K562 (cell line): Measurements from ENCODE around the gene CFP. TPM values are rescaled to one million over a fixed set of nuclear protein-coding genes. Genes with fewer than 3 reads are reported as not detected.

Experiments used
- CBX2 ChIP-seq: fragments of 200-600 bp; sonication (generic); IDR thresholded peaks from one replicate; pipeline ENCODE4 v1.6.1; 2012; ENCODE audit warnings: mild to moderate bottlenecking, low read length, inconsistent platforms; ENCODE audit not compliant: insufficient read depth, poor library complexity, severe bottlenecking
- ETV5 ChIP-seq: sonication (generic); formaldehyde crosslinking; IDR thresholded peaks from 2 replicates; pipeline ENCODE4 v1.4.0; 2020; ENCODE audit warnings: low read depth, mild to moderate bottlenecking, missing genetic modification reagents
- FOXP1 ChIP-seq: sonication (generic); formaldehyde crosslinking; IDR thresholded peaks from 2 replicates; pipeline ENCODE4 v1.8.0; 2022; ENCODE audit warnings: mild to moderate bottlenecking, missing genetic modification reagents
- KDM4B ChIP-seq, 2 experiments: fragments of 450-650 bp in 1 of 2; sonication (generic) in 1 of 2; IDR thresholded peaks; 2 replicates each; pipeline ENCODE4 v1.6.1; 2016 to 2017; ENCODE audit warnings: borderline replicate concordance in 2 of 2, antibody characterized with exemption in 1 of 2, low read depth in 1 of 2, mild to moderate bottlenecking in 1 of 2
- KLF16 ChIP-seq: IDR thresholded peaks from 2 replicates; pipeline ENCODE4 v1.6.1; 2016; ENCODE audit warnings: antibody characterized with exemption
- NCOA1 ChIP-seq: fragments of 450-650 bp; IDR thresholded peaks from 2 replicates; pipeline ENCODE4 v1.6.1; 2016; ENCODE audit warnings: low read depth
- PTBP1 ChIP-seq: fragments of 200-400 bp; formaldehyde crosslinking; IDR thresholded peaks from 2 replicates; pipeline ENCODE4 v1.6.1; 2017; ENCODE audit warnings: low read depth, low read length
- THRB ChIP-seq: fragments of 450-650 bp; formaldehyde crosslinking; conservative IDR thresholded peaks from 2 replicates; pipeline ENCODE4 v1.4.0; 2022; ENCODE audit warnings: mild to moderate bottlenecking, missing genetic modification characterization
- ZNF174 ChIP-seq: fragments of 250-450 bp; sonication (Bioruptor Pico); IDR thresholded peaks from 2 replicates; pipeline ENCODE4 v1.4.0; 2020; ENCODE audit warnings: mild to moderate bottlenecking
- ZNF408 ChIP-seq: fragments of 250-450 bp; sonication (Bioruptor Pico); IDR thresholded peaks from 2 replicates; pipeline ENCODE4 v1.4.0; 2020; ENCODE audit warnings: low read depth, mild to moderate bottlenecking, moderate library complexity
- ZNF584 ChIP-seq: fragments of 200-800 bp; sonication (Bioruptor generic); IDR thresholded peaks from 2 replicates; pipeline ENCODE4 v1.6.1; 2016; ENCODE audit warnings: low read depth, mild to moderate bottlenecking, missing genetic modification characterization, missing compliant biosample characterization
- ZNF695 ChIP-seq: fragments of 450-650 bp; formaldehyde crosslinking; IDR thresholded peaks from 2 replicates; pipeline ENCODE4 v1.4.0; 2020; ENCODE audit warnings: mild to moderate bottlenecking, moderate library complexity
- polyA plus RNA-seq, 8 experiments: library from polyadenylated mRNA; depleted of rRNA in 4 of 8; stranded (reverse) in 5 of 8; unstranded in 3 of 8; fragments of >200 nt; fragmentation: Nextera tagmentation in 2 of 8; fragmentation: Illumina TruSeq in 1 of 8; extraction: Ambion mirVana in 2 of 8; extraction: Trizol in 1 of 8; gene quantifications; 2 replicates each; pipeline versions ENCODE4 v1.2.1 to v1.2.3, GENCODE V29; 2011 to 2014; ENCODE audit warnings: inconsistent platforms in 1 of 8, missing spikeins in 1 of 8
- total RNA-seq, 7 experiments: library from RNA; depleted of rRNA in 6 of 7; stranded (reverse); fragments of >200 nt in 6 of 7; fragmentation: Illumina TruSeq in 2 of 7; extraction: Trizol in 2 of 7; gene quantifications; 2 replicates each; pipeline versions ENCODE4 v1.2.1 to v1.2.3, GENCODE V29; 2011 to 2021; ENCODE audit warnings: low replicate concordance in 1 of 7
- TF ChIP-seq, protein P1 (sequence below), 2 experiments: fragments of 450-650 bp; IDR thresholded peaks; 2 replicates each; pipeline ENCODE4 v1.6.1; 2016
- TF ChIP-seq, protein P2 (sequence below), 2 experiments: fragments of 150-350 bp in 1 of 2; IDR thresholded peaks; 2 replicates each; pipeline ENCODE4 v1.6.1; 2012 to 2016; ENCODE audit warnings: low read depth in 2 of 2, low read length in 2 of 2, mild to moderate bottlenecking in 1 of 2, moderate library complexity in 1 of 2
- TF ChIP-seq, protein P3 (sequence below): sonication (generic); formaldehyde crosslinking; IDR thresholded peaks from 2 replicates; pipeline ENCODE4 v1.9.0; 2022; ENCODE audit warnings: mild to moderate bottlenecking, missing genetic modification reagents
- TF ChIP-seq, protein P4 (sequence below): fragments of 250-450 bp; sonication (Bioruptor Pico); IDR thresholded peaks from 2 replicates; pipeline ENCODE4 v1.5.0; 2021; ENCODE audit warnings: mild to moderate bottlenecking, borderline replicate concordance

Gene CFP
- total and polyA plus RNA-seq, 9 of the 15 experiments (the other 6 are each of a cell fraction or from before 2014, with no cell fraction given), result 0.18 to 2.0 (median 0.55) TPM

DNA sequence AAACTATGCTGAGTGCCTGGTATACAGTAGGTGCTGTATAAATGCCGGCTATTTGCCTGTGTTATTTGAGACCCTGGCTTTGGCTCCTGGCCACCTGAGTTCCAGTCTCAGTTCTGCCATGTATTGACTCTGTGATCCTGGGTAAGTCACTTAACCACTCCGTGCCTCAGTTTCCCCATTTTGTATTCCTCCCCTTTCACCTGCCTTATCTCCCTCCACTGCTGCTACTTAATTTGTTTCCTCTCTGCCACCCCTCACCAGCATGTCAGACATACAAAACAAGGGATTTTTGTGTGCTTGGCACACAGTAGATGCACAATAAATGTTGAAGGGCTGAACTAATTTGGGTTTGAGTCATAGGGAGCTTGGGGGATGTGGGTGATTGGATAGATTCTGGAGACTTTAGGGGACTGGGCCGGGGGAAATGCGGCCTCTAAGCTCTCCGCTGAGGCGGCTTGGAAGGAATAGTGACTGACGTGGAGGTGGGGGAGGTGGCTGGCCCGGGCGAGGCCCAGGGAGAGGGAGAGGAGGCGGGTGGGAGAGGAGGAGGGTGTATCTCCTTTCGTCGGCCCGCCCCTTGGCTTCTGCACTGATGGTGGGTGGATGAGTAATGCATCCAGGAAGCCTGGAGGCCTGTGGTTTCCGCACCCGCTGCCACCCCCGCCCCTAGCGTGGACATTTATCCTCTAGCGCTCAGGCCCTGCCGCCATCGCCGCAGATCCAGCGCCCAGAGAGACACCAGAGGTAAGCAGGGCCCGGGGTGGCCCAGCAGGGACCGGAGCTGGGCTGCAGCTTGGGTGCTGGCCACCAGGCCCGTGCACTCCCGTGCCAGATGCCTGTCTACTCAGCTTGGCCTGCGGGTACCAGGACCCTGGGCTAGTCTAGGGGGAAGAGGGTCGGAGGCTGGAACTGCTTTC, 47.7 kb downstream of the CFP start, which contains the start of gene TIMP1 (continued):
- TF ChIP-seq, protein P1, sequence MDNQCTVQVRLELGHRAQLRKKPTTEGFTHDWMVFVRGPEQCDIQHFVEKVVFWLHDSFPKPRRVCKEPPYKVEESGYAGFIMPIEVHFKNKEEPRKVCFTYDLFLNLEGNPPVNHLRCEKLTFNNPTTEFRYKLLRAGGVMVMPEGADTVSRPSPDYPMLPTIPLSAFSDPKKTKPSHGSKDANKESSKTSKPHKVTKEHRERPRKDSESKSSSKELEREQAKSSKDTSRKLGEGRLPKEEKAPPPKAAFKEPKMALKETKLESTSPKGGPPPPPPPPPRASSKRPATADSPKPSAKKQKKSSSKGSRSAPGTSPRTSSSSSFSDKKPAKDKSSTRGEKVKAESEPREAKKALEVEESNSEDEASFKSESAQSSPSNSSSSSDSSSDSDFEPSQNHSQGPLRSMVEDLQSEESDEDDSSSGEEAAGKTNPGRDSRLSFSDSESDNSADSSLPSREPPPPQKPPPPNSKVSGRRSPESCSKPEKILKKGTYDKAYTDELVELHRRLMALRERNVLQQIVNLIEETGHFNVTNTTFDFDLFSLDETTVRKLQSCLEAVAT (IDR thresholded peaks at IDR 0.05), result no peak
- TF ChIP-seq KLF16 (no peak), ETV5 (CRISPR knock-in tag) (0 out of 2 replicates have a peak, but pooled peaks have one; percentile 45), CBX2 (no peak), ZNF174 (CRISPR knock-in tag) (no peak), THRB (CRISPR knock-in tag) (no peak), PTBP1 (no peak), KDM4B (IDR thresholded peaks at IDR 0.05; ENCODE audit: borderline replicate concordance in 2 of 2, low read depth in 1 of 2) (no peak), FOXP1 (CRISPR knock-in tag) (0 out of 2 replicates have a peak, but pooled peaks have one; percentile 30), ZNF584 (CRISPR knock-in tag) (no peak), NCOA1 (no peak), ZNF408 (CRISPR knock-in tag) (no peak), ZNF695 (CRISPR knock-in tag) (no peak)
- TF ChIP-seq, protein P2, sequence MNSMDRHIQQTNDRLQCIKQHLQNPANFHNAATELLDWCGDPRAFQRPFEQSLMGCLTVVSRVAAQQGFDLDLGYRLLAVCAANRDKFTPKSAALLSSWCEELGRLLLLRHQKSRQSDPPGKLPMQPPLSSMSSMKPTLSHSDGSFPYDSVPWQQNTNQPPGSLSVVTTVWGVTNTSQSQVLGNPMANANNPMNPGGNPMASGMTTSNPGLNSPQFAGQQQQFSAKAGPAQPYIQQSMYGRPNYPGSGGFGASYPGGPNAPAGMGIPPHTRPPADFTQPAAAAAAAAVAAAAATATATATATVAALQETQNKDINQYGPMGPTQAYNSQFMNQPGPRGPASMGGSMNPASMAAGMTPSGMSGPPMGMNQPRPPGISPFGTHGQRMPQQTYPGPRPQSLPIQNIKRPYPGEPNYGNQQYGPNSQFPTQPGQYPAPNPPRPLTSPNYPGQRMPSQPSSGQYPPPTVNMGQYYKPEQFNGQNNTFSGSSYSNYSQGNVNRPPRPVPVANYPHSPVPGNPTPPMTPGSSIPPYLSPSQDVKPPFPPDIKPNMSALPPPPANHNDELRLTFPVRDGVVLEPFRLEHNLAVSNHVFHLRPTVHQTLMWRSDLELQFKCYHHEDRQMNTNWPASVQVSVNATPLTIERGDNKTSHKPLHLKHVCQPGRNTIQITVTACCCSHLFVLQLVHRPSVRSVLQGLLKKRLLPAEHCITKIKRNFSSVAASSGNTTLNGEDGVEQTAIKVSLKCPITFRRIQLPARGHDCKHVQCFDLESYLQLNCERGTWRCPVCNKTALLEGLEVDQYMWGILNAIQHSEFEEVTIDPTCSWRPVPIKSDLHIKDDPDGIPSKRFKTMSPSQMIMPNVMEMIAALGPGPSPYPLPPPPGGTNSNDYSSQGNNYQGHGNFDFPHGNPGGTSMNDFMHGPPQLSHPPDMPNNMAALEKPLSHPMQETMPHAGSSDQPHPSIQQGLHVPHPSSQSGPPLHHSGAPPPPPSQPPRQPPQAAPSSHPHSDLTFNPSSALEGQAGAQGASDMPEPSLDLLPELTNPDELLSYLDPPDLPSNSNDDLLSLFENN (IDR thresholded peaks at IDR 0.05; ENCODE audit: low read depth in 2 of 2, low read length in 2 of 2), result no peak
- TF ChIP-seq, protein P3, sequence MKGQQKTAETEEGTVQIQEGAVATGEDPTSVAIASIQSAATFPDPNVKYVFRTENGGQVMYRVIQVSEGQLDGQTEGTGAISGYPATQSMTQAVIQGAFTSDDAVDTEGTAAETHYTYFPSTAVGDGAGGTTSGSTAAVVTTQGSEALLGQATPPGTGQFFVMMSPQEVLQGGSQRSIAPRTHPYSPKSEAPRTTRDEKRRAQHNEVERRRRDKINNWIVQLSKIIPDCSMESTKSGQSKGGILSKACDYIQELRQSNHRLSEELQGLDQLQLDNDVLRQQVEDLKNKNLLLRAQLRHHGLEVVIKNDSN (CRISPR knock-in tag), result no peak
- TF ChIP-seq, protein P4, sequence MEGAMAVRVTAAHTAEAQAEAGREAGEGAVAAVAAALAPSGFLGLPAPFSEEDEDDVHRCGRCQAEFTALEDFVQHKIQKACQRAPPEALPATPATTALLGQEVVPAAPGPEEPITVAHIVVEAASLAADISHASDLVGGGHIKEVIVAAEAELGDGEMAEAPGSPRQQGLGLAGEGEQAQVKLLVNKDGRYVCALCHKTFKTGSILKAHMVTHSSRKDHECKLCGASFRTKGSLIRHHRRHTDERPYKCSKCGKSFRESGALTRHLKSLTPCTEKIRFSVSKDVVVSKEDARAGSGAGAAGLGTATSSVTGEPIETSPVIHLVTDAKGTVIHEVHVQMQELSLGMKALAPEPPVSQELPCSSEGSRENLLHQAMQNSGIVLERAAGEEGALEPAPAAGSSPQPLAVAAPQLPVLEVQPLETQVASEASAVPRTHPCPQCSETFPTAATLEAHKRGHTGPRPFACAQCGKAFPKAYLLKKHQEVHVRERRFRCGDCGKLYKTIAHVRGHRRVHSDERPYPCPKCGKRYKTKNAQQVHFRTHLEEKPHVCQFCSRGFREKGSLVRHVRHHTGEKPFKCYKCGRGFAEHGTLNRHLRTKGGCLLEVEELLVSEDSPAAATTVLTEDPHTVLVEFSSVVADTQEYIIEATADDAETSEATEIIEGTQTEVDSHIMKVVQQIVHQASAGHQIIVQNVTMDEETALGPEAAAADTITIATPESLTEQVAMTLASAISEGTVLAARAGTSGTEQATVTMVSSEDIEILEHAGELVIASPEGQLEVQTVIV (CRISPR knock-in tag), result no peak
